Prostate gland (tissue), 2 donors: ENCODE data around the gene ALX3. TPM values are rescaled to one million over a fixed set of nuclear protein-coding genes. Genes with fewer than 3 reads are reported as not detected.
"Not testable (repeated sequence)": the region's sequence is repeated elsewhere in the genome, so short reads cannot be mapped to it uniquely, and the experiment has no call there.

ENCODE experiments used
- DNase-seq: peaks from one replicate; pipeline ENCODE4 v3.0.0-alpha.2; 2019; ENCODE audit warnings: low spot score
- H3K27ac ChIP-seq, 2 donors: fragments of 200-600 bp; sonication (generic); 2 replicates each; pipeline ENCODE4 v1.5.1; 2017 to 2019
- H3K27me3 ChIP-seq: fragments of 200-600 bp; sonication (generic); replicated peaks from 2 replicates; pipeline ENCODE4 v1.5.1; 2019; ENCODE audit not compliant: insufficient read depth
- H3K36me3 ChIP-seq, 2 donors: fragments of 200-600 bp; sonication (generic); 1 replicate in 1 of 2; 2 replicates in 1 of 2; pipeline versions ENCODE4 v1.5.1 to v1.8.1; 2017 to 2019
- H3K4me1 ChIP-seq: fragments of 200-600 bp; sonication (generic); replicated peaks from 2 replicates; pipeline ENCODE4 v1.5.1; 2019
- H3K4me3 ChIP-seq, 2 donors: fragments of 200-600 bp; sonication (generic); 2 replicates each; pipeline ENCODE4 v1.5.1; 2017 to 2019
- H3K9me3 ChIP-seq: fragments of 200-600 bp; sonication (generic); 2 replicates; pipeline ENCODE4 v1.5.1; 2017
- CTCF ChIP-seq, 4 experiments: fragments of 200-600 bp in 2 of 4; fragments of 450-650 bp in 2 of 4; sonication (generic) in 2 of 4; IDR thresholded peaks; 1 replicate in 3 of 4; 2 replicates in 1 of 4; pipeline ENCODE4 v1.5.1; 2016 to 2019; ENCODE audit warnings: antibody characterized with exemption in 4 of 4, mild to moderate bottlenecking in 2 of 4, moderate library complexity in 2 of 4
- POLR2A ChIP-seq: fragments of 450-650 bp; IDR thresholded peaks from one replicate; pipeline ENCODE4 v1.6.1; 2016; ENCODE audit warnings: antibody characterized with exemption, mild to moderate bottlenecking
- POLR2AphosphoS5 ChIP-seq: sonication (generic); formaldehyde crosslinking; IDR thresholded peaks from one replicate; pipeline ENCODE4 v1.6.1; 2017; ENCODE audit warnings: antibody characterized with exemption
- WGBS: methylation state at CpG from one replicate; pipeline ENCODE4 v1.1.5; 2018; 5-methylcytosine and 5-hydroxymethylcytosine counted together
- intact Hi-C: fragments of 100-400 bp; cut with DNase I; formaldehyde crosslinking; loops from one replicate; pipeline ENCODE4 v1.14.2; 2022
- total RNA-seq, 2 donors: library from RNA; depleted of rRNA; stranded (reverse); fragments of >200 nt; gene quantifications; one replicate each; pipeline ENCODE4 v1.1.0, GENCODE V29; 2016

Gene ALX3
- total RNA-seq, 2 donors from 2014 or later = 0.74 TPM; not detected in 1

- DNase-seq = no peak
- H3K9me3 ChIP-seq = no peaks in the 10 kb centered on the region
- no peak overlapping the region for H3K27ac ChIP-seq
- intact Hi-C loops = no loop called here
- no peak for TF ChIP-seq POLR2A
- no peak for TF ChIP-seq POLR2AphosphoS5
- TF ChIP-seq CTCF (IDR thresholded peaks at IDR 0.05) = no peak
- no peaks in the 10 kb centered on the region for H3K4me1 ChIP-seq
- H3K4me3 ChIP-seq = no peak overlapping the region
- H3K27me3 ChIP-seq = no peaks in the 10 kb centered on the region
- whole genome bisulfite sequencing = 93% methylated on average over 5 of the region's 5 CpGs
- H3K36me3 ChIP-seq = no peaks in the 10 kb centered on the region
Observed at GRCh38 chr1:110082477-110082876, 12.0 kb upstream of the ALX3 start.

DNA sequence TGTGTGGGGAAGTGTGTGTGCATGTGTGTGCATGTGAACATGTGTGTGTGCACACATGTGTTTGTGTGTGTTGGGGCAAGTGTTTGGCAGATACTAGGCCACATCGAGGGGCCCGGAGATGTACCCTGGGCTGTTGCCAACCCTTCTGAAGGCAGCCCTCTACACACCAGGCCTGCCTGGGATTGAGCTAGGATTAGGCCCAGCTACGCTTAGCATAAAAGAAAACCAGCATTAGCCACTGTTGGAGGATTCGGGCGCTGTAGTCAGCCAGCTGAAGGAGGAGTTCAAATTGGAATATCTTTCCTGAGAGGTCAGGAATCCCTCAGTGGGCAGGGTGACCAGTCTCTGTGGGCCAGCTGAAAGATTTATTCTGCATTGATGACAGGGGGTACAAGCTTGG lies 10.6 kb upstream of the ALX3 start:
- Histone ChIP-seq H3K9me3 (no peaks in the 10 kb centered on the region), H3K36me3 (no peaks in the 10 kb centered on the region), H3K27ac (no peak overlapping the region), H3K4me1 (no peaks in the 10 kb centered on the region), H3K4me3 (no peak overlapping the region), H3K27me3 (no peaks in the 10 kb centered on the region)
- DNase-seq = no peak
- 78% methylated on average over 5 of the region's 5 CpGs for WGBS
- intact Hi-C loops = no loop called here
- TF ChIP-seq CTCF (IDR thresholded peaks at IDR 0.05) (no peak), POLR2A (no peak), POLR2AphosphoS5 (no peak)

DNA sequence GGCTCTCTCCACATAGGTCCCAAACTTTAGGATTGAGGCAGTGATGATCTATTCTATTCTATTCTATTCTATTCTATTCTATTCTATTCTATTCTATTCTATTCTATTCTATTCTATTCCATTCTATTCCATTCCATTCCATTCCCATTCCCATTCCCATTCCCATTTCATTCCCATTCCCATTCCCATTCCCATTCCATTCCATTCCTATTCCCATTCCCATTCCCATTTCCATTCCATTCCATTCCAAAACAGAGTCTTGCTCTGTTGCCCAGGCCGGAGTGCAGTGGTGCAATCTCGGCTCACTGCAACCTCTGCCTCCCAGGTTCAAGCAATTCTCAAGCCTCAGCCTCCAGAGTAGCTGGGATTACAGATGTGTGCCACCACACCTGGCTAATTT lies 9.5 kb upstream of the ALX3 start:
- WGBS = 98% methylated on average over 2 of the region's 2 CpGs
- H3K36me3 ChIP-seq, H3K4me1 ChIP-seq, H3K4me3 ChIP-seq, H3K27ac ChIP-seq, H3K9me3 ChIP-seq, H3K27me3 ChIP-seq, intact Hi-C loops, DNase-seq: not testable (repeated sequence)

DNA sequence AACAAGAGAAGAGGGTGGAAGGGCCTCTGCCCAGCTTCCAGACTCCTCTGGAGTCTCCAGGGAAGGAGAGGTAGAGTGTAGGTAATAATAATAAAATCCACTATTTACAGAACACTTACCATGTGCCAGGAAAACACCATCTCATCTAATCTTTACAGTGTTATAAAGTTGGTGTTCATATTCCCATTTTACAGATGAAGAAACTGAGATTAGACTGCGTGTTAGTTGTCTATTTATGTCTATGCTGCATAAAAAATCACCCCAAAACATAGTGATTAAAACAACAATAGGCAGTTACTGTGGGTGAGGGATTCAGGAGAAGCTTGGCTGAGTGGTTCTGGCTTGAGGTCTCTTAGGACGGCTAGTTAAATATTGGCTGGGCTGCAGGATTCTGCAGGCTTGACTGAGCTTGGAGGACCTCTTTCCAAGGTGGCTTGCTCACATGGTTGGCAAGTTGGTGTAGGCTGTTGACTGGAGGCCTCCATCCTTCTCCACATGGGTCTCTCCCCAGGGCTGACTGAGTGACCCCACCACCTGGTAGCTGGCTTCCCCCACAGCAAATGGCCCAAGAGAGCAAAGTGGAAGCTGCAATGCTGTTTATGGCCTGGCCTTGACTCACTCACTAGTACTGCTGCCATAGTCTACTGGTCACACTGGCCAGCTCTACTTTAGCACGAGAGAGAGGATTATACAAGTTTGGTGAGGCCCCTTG lies 6.5 kb upstream of the ALX3 start:
- DNase-seq = no peak
- Histone ChIP-seq H3K4me3 (no peak overlapping the region), H3K27ac (no peak overlapping the region), H3K27me3 (peaks cover under 1% of the 10 kb centered on the region), H3K36me3 (no peaks in the 10 kb centered on the region), H3K9me3 (no peaks in the 10 kb centered on the region), H3K4me1 (no peaks in the 10 kb centered on the region)
- intact Hi-C loops = no loop called here
- 79% methylated on average over 3 of the region's 3 CpGs for WGBS
- TF ChIP-seq POLR2AphosphoS5 = no peak

GRCh38 chr1:110074166-110074565 lies 3.7 kb upstream of the ALX3 start:
- no peak overlapping the region for H3K27ac ChIP-seq
- no peak for DNase-seq
- WGBS = 87% methylated on average over 4 of the region's 4 CpGs
- TF ChIP-seq CTCF (IDR thresholded peaks at IDR 0.05) = no peak
- no peak for TF ChIP-seq POLR2A
- TF ChIP-seq POLR2AphosphoS5 = no peak
- no peaks in the 10 kb centered on the region for H3K9me3 ChIP-seq
- intact Hi-C loops = no loop called here
- H3K4me3 ChIP-seq = no peak overlapping the region
- H3K36me3 ChIP-seq = no peaks in the 10 kb centered on the region
- peaks cover 20% of the 10 kb centered on the region for H3K27me3 ChIP-seq
- H3K4me1 ChIP-seq = no peaks in the 10 kb centered on the region

DNA sequence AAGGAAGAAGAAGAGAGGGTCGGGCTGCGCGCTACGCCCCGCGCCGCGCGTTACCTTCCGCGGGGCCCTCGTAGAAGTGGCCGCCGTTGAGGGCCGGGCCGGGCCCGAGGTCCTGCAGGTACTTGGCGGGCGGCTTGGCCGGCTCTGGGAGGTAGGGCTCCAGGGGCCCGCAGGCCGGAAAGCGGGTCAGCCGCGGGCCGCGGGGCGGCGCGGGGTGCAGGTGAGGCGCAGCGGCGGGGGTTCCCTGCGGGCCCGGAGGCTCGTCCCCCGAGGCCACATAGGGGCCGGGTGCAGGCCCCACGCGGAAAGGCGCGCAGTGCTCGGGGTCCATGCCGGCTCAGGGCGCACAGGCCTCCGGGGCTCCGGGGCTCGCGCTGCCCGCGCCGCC lies 196 bp downstream of the ALX3 start:
- Histone ChIP-seq H3K36me3 (no peaks in the 10 kb centered on the region), H3K4me3 (no peak overlapping the region), H3K27me3 (peaks cover 36% of the 10 kb centered on the region), H3K4me1 (no peaks in the 10 kb centered on the region), H3K27ac (no peak overlapping the region), H3K9me3 (no peaks in the 10 kb centered on the region)
- no peak for TF ChIP-seq CTCF (IDR thresholded peaks at IDR 0.05)
- TF ChIP-seq POLR2A = no peak
- TF ChIP-seq POLR2AphosphoS5 = no peak
- DNase-seq = no peak
- WGBS = 9% methylated on average over 44 of the region's 52 CpGs
- intact Hi-C loops = no loop called here
